Adrenal gland (tissue), 12 donors: ENCODE measurements around the gene TAF12. TPM values are rescaled to one million over a fixed set of nuclear protein-coding genes. Genes with fewer than 3 reads are reported as not detected.
"Not testable (repeated sequence)": the region's sequence is repeated elsewhere in the genome, so short reads cannot be mapped to it uniquely, and the experiment has no call there.

Experiments used
- DNase-seq, 7 donors: peaks; one replicate each; pipeline ENCODE4 v3.0.0-alpha.2; 2019 to 2020
- H3K27ac ChIP-seq, 5 donors: fragments of 200-600 bp; sonication (generic) in 4 of 5; 1 replicate in 3 of 5; 2 replicates in 2 of 5; pipeline versions ENCODE4 v1.5.1 to v1.8.0; 2016 to 2020; ENCODE audit warnings: mild to moderate bottlenecking in 1 of 5
- H3K27me3 ChIP-seq: fragments of 200-600 bp; 2 replicates; pipeline ENCODE4 v1.8.0; 2021
- H3K36me3 ChIP-seq, 2 donors: fragments of 200-600 bp; replicated peaks in 1 of 2; 1 replicate in 1 of 2; 2 replicates in 1 of 2; pipeline versions ENCODE4 v1.5.1 to v1.8.0; 2018 to 2022
- H3K4me1 ChIP-seq, 2 donors: fragments of 200-600 bp; replicated peaks in 1 of 2; 1 replicate in 1 of 2; 2 replicates in 1 of 2; pipeline versions ENCODE4 v1.5.1 to v1.8.0; 2018 to 2021
- H3K4me3 ChIP-seq, 4 donors: fragments of 200-600 bp; sonication (generic) in 3 of 4; one replicate each; pipeline ENCODE4 v1.5.1; 2016 to 2018
- H3K9me3 ChIP-seq, 3 donors: fragments of 200-600 bp; sonication (generic) in 1 of 3; replicated peaks in 1 of 3; 1 replicate in 2 of 3; 2 replicates in 1 of 3; pipeline versions ENCODE4 v1.5.1 to v1.8.0; 2016 to 2021
- POLR2A ChIP-seq, 2 donors: fragments of 450-650 bp; IDR thresholded peaks; one replicate each; pipeline ENCODE4 v1.6.1; 2017; ENCODE audit warnings: antibody characterized with exemption in 2 of 2, mild to moderate bottlenecking in 2 of 2, moderate library complexity in 1 of 2
- WGBS, 4 donors: extraction: QIAGEN DNeasy Blood & Tissue Kit in 2 of 4; methylation state at CpG; one replicate each; pipeline versions ENCODE4 v1.1.5 to v1.1.7; 2013 to 2017; 5-methylcytosine and 5-hydroxymethylcytosine counted together
- intact Hi-C, 2 donors: fragments of 100-400 bp; cut with DNase I; formaldehyde crosslinking; loops; one replicate each; pipeline versions ENCODE4 v1.14.1 to v1.15.0; 2022 to 2023
- polyA plus RNA-seq, 3 donors: library from polyadenylated mRNA; stranded (reverse); fragments of 200-250 nt in 2 of 3; fragments of 350-450 nt in 1 of 3; fragmentation: Illumina TruSeq in 1 of 3; extraction: RNeasy Lipid Tissue Mini Kit (QIAGEN cat#74804) in 1 of 3; gene quantifications; one replicate each; pipeline ENCODE4 v1.2.3, GENCODE V29; 2013 to 2014
- total RNA-seq, 9 donors: library from RNA; depleted of rRNA in 4 of 9; stranded (reverse); fragments of >200 nt in 4 of 9; fragments of 120-200 nt in 1 of 9; fragmentation: NEBNext Ultra II Directional in 1 of 9; extraction: Animal tissue kit (Norgen Biotek cat#: 25700) in 1 of 9; gene quantifications; one replicate each; pipeline versions ENCODE4 v1.1.0 to v1.2.4, GENCODE V29; 2013 to 2023
- TF ChIP-seq, protein P1 (sequence below), 6 experiments: fragments of 450-650 bp in 4 of 6; fragments of 200-600 bp in 2 of 6; sonication (generic) in 1 of 6; IDR thresholded peaks; 1 replicate in 5 of 6; 2 replicates in 1 of 6; pipeline versions ENCODE4 v1.5.1 to v1.8.0; 2016 to 2021; ENCODE audit warnings: antibody characterized with exemption in 6 of 6, mild to moderate bottlenecking in 2 of 6, moderate library complexity in 1 of 6
- donor health status: healthy with polysubstance abuse.
- donor health status: Bipolar disorder and iron deficiency.
- donor health status: DM: yes; HTN: yes; CAD: no.
- donor health status: DM: no; HTN: no; CAD: no.
- donor health status: DM: no; HTN: no; CAD: no.
- donor health status: DM: yes; HTN: yes; CAD: no.

The TAF12 gene
- total and polyA plus RNA-seq, 12 donors, result 12.2 to 35.0 (median 21.9) TPM

GRCh38 chr1:28604411-28604810 lies 38.5 kb downstream of the TAF12 start:
- no peaks in the 10 kb centered on the region for H3K9me3 ChIP-seq
- H3K4me1 ChIP-seq, result peaks cover 0 to 9% of the 10 kb centered on the region in 2 donors
- no peaks in the 10 kb centered on the region for H3K27me3 ChIP-seq
- H3K4me3 ChIP-seq, result no peak overlapping the region
- intact Hi-C loops, result loop anchor here (5.0 to 10.0 kb wide), 3 partner anchors 82 to 237 kb away; partner anchors contain the start of gene PHACTR4 (in 1 of the 2)
- 86 to 93% (median 88%) methylated on average over 5 of the region's 5 CpGs for WGBS, 4 donors
- TF ChIP-seq POLR2A (IDR thresholded peaks at IDR 0.05), result no peak
- TF ChIP-seq, protein P1, sequence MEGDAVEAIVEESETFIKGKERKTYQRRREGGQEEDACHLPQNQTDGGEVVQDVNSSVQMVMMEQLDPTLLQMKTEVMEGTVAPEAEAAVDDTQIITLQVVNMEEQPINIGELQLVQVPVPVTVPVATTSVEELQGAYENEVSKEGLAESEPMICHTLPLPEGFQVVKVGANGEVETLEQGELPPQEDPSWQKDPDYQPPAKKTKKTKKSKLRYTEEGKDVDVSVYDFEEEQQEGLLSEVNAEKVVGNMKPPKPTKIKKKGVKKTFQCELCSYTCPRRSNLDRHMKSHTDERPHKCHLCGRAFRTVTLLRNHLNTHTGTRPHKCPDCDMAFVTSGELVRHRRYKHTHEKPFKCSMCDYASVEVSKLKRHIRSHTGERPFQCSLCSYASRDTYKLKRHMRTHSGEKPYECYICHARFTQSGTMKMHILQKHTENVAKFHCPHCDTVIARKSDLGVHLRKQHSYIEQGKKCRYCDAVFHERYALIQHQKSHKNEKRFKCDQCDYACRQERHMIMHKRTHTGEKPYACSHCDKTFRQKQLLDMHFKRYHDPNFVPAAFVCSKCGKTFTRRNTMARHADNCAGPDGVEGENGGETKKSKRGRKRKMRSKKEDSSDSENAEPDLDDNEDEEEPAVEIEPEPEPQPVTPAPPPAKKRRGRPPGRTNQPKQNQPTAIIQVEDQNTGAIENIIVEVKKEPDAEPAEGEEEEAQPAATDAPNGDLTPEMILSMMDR (IDR thresholded peaks at IDR 0.05), result no peak
- no peak overlapping the region for H3K27ac ChIP-seq
- peaks cover 0 to 42% of the 10 kb centered on the region in 2 donors for H3K36me3 ChIP-seq
- no peak for DNase-seq

- H3K27me3 ChIP-seq, result no peaks in the 10 kb centered on the region
- intact Hi-C loops, result loop anchor here (5.0 to 10.0 kb wide), 3 partner anchors 80 to 235 kb away; partner anchors contain the start of gene PHACTR4 (in 1 of the 2)
- 63 to 65% (median 64%) methylated on average over 15 of the region's 15 CpGs for WGBS, 4 donors
- peak; percentile 63 to 87 (median 72) for DNase-seq
- no peak for TF ChIP-seq POLR2A (IDR thresholded peaks at IDR 0.05)
- TF ChIP-seq, protein P1 (IDR thresholded peaks at IDR 0.05), result peak; percentile 21 to 84 (median 72)
- peaks cover 0 to 9% of the 10 kb centered on the region in 2 donors for H3K4me1 ChIP-seq
- H3K9me3 ChIP-seq, result no peaks in the 10 kb centered on the region
- H3K27ac ChIP-seq, result peak overlapping the region in 1 of 5 donors; percentile 60
- H3K36me3 ChIP-seq, result peaks cover 0 to 38% of the 10 kb centered on the region in 2 donors
- no peak overlapping the region for H3K4me3 ChIP-seq
Measured at GRCh38 chr1:28602536-28603439, 40.1 kb downstream of the TAF12 start.

- DNase-seq, result peak; percentile 50 to 75 (median 68)
- intact Hi-C loops, result loop anchor here (5.0 to 10.0 kb wide), 3 partner anchors 79 to 234 kb away; partner anchors contain the start of gene PHACTR4 (in 1 of the 2)
- no peak for TF ChIP-seq POLR2A (IDR thresholded peaks at IDR 0.05)
- TF ChIP-seq, protein P1 (IDR thresholded peaks at IDR 0.05), result no peak
- H3K36me3 ChIP-seq, result peaks cover 0 to 27% of the 10 kb centered on the region in 2 donors
- peaks cover 0 to 9% of the 10 kb centered on the region in 2 donors for H3K4me1 ChIP-seq
- no peaks in the 10 kb centered on the region for H3K27me3 ChIP-seq
- H3K9me3 ChIP-seq, result no peaks in the 10 kb centered on the region
- WGBS, 4 donors, result 32 to 42% (median 41%) methylated on average over 2 to 3 of the region's 3 CpGs
- no peak overlapping the region for H3K4me3 ChIP-seq
- H3K27ac ChIP-seq, result peak overlapping the region in 3 of 5 donors; percentile 37 to 64 (median 60)
Measured at GRCh38 chr1:28601696-28602095, 41.2 kb downstream of the TAF12 start.

- H3K27me3 ChIP-seq, H3K27ac ChIP-seq, H3K36me3 ChIP-seq, H3K4me3 ChIP-seq, H3K9me3 ChIP-seq, DNase-seq, H3K4me1 ChIP-seq: not testable (repeated sequence)
- WGBS, 4 donors, result 94 to 97% (median 97%) methylated on average over 11 of the region's 11 CpGs
- intact Hi-C loops, result loop anchor here in 1 of 2 donors (10.0 kb wide), 1 partner anchor 81 kb away; no protein-coding TSS in a partner anchor
Measured at GRCh38 chr1:28596276-28596675, 46.6 kb downstream of the TAF12 start.
